Inferior parietal cortex (tissue), 1 donor: ENCODE data around the gene SLC6A19.
"Not testable (repeated sequence)": the region's sequence is repeated elsewhere in the genome, so short reads cannot be mapped to it uniquely, and the experiment has no call there.

Experiments used
- DNase-seq: peaks from one replicate; pipeline ENCODE4 v3.0.0-alpha.2; 2016; ENCODE audit errors: extremely low spot score

SLC6A19 gene

DNA sequence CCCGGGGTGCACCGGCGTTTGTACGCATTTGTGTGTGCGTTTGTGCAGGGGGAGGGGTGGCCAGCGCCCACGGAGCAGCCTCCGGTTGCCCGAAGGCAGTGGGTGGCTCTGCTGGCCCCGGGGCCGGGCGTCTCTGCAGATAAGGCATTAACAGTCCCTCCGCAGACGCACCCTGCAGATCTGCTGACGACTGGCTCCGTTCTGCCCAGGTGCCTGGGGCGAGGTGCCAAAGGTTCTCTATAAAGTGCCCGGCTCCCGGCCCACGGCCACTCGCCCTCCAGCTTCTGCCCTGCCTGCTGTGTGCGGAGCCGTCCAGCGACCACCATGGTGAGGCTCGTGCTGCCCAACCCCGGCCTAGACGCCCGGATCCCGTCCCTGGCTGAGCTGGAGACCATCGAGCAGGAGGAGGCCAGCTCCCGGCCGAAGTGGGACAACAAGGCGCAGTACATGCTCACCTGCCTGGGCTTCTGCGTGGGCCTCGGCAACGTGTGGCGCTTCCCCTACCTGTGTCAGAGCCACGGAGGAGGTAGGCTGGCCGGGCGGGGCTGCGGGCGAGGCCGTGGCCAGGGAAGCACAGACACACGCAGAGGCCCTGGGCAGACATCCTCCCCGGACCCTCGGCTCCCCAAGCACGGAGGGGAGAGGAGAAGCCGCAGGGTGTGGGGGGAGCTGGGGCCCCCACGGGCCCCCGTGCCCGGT is at the start of gene SLC6A19:
Gene SLC6A19, plus strand, starts transcription at position 269 of the 699 bp plus-strand sequence. Its CDS starts 56 bp downstream, at position 325.
- no peak for DNase-seq

DNA sequence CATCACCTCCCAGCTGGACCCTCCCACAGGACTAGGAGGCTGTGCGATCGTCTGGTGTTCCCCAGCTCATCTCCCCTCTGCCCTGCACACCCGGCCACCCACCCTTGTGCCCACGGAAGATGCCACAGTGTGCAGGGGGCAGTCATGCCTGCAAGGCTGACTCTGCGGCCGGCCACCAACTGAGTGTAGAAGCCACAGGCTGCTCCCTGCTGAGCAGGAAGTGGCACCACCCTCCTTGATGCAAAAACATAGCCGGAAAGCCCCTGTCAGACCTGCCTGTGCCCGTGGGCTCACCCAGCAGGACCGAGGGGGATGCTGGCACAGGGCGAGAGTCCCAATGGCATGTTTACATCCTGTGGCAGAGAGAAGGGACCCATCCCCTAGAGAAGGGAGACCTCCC is 49.2 kb upstream of the SLC6A19 start:
- no peak for DNase-seq

DNA sequence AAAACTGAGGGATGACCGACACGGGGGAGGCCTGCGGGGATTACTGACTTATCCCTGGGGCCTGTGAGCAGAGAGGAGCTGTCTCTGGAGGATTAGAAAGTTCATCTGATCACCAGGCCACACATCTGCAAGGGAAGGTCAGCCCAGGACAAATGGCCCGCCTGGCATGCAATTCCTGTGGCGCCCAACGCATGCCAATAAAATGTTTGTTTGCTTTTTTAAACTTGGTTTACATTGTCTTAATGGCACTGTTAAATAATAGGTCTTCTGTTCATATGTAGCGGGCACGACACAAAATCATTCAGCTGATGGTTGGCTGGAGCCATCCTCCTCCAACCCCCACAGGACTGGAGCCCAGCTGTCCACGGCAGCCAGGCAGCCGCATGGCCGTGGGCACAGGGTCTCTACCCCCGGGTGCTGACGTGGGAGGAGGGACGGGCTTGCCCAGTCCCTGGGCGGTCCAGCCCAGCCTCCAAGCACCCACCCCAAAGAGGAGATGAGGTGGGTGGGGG is 48.6 kb upstream of the SLC6A19 start:
- DNase-seq = no peak

DNA sequence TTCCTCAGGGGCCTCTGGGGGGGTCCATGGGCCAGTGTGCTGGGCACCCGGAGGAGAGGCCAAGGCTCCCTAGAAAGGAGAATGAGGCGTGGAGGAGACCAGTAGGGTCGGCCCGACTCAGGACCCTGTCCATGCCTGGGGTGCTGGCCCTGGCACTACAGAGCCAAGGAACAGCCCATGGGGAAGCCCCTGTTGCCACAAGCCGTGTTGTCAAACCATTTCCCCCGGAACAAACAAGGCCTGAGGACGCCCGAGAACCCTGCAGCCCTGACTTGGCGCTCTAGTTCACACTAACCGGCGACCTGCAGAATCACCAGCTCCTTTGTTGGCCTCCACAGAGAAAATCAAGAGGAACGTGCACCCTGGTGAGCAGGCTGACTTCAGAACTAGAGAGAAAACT is 48.0 kb upstream of the SLC6A19 start:
- no peak for DNase-seq

DNA sequence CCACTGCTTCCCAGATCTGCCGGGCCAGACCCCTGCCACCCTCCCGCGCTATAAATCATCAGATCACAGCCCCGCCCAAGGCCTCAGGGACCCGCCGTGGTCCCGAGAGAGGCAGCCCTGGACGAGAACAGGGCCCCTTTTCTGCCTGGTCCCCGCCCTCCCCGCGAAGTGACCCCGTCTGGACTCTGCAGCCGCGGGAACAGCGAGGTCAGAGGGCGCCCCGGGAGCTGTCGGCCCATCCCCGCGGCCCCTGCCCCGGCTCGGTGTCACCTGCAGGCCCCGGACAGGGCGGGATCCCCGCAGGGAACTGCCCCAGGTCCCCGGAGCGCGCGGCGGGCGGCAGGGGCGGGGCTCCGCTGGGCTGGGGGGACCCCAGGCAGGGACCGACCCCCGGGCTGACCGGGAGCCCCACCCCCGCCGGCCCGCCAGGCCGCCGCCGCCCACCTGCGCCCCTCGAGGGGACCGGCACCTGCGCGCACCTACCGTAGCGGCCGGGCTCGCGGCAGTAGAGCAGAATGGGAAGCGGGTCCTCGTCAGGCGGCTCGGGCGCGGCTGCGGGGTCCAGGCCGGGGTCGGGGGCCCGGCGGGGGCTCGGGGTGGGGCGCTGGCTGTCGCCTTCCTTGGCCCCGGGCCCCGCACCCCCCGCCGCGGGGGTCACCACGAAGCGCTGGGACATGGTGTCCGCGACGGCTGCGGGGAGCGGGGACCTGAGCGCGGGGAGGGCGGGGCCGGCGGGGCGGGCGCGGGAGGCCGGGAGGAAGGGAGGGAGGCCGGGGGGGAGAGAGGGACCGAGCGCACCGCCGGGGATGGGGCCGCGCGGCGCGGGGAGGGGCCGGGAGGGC is 46.0 kb upstream of the SLC6A19 start:
- no peak for DNase-seq

DNA sequence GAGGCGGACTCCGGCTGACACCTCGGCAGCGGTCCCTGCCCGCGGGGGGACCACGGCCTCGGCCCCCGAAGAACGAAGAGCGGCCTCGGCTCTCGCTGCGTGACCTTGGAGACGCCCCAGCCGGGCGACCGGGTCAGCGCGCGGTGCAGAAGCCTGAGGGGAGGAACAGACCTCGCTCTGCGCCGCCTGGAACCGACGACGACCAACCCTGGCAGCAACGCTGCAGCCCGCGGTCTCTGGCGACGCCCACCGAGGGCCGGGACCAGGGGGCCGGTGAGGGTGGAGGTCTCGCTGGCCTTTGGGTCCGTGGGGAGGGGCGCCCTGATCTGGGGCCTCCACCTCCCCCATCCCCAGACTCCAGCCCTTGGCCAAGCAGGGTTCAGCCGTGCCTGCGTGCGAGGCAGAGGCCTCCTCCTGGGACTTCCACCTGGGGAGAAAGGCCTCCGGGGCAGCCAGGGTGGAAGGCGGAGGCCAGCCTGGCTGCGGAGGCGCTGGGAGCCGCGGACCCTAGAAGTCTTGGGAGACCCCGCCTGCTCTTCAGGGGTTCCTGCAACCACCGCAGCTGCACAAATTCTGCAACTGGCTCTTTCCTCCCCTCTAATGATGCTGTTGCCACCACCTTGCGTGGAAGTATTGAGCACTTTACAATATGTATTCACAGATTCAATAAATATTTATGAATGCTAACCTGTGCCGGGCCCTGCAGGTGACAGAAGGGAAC is 45.2 kb upstream of the SLC6A19 start:
- no peak for DNase-seq

DNA sequence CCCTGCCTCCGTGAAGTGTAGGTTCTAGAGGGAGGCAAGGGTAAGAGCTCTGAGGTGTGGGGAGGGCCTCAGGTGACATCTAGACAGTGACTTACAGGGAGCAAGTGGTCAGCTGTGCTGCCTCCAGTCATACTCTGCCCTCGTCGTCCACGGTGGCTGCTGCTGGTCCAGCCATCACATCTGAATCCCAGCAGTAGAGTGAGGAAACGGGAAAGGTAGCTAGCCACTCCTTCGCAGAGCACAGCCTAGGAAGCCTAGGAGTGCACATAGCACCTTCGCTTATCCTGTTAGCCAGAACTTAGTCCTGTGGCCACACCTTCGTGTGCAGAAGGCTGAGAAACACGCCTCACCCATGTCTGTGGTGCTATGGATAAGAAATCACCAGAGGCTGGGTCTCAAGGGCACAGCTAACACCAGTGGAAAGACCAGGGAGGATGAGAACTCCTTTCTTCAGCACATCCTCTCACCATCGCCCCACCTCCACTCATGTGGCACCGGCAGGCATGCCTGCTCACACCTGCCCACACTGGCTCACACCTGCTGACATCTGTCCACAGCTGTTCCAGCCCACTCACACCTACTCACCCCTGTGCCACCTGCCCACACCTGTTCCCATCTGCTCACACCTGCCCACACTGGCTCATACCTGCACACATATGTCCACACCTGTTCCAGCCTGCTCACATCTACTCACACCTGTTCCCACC is 44.5 kb upstream of the SLC6A19 start:
- no peak for DNase-seq

DNA sequence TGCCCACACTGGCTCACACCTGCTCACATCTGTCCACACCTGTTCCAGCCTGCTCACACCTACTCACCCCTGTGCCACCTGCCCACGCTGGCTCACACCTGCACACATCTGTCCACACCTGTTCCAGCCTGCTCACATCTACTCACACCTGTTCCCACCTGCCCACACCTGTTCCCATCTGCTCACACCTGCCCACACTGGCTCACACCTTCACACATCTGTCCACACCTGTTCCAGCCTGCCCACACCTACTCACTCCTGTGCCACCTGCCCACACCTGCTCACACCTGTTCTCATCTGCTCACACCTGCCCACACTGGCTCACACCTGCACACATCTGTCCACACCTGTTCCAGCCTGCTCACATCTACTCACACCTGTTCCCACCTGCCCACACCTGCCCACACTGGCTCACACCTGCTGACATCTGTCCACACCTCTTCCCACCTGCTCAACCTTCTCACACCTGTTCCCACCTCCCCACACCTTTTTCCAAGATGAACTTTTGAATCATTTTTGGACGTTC is 43.9 kb upstream of the SLC6A19 start:
- not testable (repeated sequence) for DNase-seq

DNA sequence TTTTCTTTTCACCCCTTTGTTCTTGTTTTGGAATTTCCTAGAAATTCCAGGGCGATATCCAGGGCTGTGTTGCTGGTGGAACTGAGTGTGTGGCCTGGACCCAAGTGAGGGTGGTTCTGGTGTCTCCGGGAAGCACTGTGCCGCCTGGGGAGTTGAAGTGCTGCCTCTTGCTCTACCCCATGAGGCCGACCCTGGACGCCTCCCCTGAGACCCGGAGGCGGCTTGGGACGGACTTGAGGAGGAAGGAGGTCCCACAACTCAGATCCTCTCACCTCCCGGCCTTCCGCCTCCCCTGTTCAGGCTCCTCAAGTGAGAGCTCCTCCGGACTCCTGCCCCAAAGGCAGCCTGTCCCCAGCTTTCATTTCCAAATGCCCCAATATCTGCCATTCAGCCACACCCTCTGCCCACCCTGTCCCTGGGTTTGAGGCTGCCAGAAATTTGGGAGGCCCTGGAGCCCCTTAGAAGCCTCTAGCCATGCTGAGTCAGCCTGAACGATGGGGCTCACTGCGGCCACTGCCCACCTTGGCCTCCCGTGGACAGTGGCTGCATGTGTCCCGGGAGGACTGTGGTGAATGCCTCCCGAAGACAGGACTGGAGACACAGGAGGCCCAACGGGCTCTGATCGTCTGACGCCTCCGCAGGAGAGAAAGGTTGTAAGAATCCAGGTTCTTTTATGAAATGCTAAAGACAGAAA is 42.6 kb upstream of the SLC6A19 start:
- DNase-seq = no peak

DNA sequence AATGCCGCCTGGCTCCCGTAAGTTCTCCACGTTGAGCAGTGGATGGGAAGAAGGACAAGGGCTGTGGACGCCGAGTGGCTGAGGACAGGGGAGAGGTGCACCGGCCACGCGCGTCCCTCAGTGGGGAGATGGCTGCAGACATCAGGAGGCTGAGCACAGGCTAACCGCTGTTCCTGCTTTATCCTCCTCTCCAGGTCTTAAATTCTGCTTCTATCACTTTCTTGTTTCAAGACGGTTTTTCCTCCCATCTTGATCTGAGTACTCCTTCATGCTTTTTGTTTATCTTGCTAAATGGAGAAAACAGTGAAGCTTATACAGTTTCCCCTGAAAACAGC is 42.1 kb upstream of the SLC6A19 start:
- DNase-seq = no peak

DNA sequence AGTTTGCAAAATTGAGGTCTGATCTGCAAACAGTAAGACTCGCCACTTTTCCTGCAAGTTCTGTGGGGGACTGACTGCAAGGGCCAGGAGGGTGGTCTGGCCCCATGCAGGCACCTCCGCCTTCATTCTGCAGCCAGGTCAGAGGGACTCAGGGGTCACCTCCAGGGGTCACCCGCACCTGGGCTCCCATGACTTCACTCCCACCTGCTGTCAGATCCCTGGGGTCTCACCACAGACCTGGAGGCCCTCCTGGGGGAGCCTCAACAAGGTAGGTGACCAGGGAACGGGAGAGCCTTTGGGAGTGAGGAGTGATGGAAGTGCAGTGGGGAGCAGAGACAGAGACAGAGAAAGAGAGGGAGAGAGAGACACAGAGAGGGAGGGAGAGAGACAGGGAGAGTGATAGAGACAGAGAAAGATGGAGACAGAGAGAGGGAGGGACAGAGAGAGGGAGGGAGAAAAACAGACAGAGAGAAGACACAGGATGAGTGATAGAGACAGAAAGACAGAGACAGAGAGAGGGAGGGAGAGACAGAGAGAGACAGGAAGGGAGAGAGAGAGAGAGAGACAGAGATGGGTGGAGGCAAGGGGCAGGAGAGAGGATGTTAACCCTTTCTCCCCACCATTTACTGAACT is 41.5 kb upstream of the SLC6A19 start:
- DNase-seq = no peak

DNA sequence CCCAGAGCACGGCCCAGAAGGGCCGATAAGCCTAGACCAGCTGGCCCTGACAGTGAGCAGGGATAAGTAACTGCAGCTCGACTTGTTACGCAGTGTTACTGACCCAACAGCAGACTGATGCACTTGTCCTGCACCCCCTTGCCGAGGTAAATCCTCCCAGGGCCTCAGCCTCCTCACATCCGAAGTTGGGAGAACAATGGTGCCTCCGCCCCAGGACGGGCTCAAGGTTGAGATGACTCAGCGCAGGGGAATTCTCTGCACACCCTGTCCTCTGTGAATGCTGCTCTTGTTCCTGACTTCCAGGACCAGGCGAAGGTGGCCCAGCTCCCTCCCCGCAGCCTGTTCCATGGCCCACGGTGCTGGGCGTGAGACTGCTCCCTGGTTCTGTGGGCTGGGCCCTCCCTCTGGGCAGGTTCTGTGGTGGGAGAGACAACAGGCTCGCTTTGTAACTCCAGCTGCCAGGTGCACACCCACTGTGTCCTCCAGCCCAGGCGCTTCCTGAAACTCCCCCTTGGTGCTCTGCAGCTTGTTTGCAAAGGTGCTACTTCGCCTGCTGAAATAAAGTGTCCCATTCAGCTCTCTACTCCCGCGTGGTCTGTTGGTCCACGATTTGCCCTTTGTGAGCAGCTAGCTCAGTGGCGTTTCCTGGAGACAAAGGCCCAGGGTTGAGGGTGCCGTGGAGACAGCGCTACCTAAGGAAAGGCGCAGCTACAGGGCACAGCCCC is 40.1 kb upstream of the SLC6A19 start:
- no peak for DNase-seq

DNA sequence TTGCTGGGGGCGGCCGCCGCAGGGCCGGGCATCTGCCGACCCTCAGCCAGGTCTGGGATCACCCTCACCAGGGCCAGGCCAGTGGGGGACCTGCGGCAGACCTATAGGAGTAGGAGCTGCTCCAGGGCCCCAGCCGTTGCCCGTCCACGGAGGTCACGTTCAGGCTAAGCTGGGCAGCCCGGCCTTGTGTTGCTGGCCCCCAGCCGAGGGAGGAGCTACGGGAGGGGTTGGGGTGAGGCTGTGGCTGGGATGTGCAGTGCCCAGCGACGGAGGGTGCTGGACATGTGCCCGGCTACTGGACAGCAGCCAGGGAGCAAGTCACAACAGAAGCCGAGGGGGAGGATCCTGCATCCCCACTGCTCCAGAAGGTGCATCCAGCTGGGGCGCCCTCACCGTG is 39.6 kb upstream of the SLC6A19 start:
- DNase-seq = no peak

DNA sequence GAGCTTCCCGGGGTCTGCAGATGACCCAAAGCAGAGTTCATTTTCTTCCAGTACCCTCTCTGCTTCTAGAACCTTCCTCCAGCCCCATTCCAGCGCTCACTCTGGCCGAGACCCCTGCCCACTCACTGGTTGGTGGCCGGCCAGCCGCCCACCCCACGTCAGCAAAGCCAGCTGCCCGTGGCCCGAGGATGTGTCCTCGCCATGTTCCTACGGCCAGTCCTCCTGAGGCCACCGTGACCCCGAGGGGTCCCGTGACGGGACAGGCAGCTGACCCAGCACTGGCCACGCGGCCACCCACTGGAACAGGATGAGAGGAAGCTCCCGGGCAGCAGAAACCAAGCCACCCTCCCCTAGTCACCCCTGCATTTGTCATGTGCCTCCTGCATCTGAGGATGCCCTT is 39.1 kb upstream of the SLC6A19 start:
- no peak for DNase-seq

DNA sequence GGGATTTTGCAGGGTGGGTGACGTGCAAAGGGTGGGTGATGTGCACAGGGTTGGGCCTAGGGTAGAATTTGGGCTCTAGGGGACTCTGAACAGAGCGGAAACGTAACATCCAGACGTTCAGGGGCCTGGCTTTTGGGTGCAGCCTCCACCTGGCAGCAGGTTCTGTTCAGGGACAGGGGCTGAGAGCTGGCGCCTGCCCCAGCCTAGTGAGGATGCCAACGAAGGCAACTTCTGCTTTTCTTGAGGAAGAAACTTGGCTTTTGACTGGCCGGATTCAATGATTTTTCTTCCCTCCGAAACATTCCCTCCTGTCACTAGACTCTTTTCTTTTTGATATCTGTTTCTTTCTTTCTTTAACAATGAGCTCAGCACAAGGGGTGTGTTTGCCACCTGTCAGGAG is 38.6 kb upstream of the SLC6A19 start:
- DNase-seq = no peak

DNA sequence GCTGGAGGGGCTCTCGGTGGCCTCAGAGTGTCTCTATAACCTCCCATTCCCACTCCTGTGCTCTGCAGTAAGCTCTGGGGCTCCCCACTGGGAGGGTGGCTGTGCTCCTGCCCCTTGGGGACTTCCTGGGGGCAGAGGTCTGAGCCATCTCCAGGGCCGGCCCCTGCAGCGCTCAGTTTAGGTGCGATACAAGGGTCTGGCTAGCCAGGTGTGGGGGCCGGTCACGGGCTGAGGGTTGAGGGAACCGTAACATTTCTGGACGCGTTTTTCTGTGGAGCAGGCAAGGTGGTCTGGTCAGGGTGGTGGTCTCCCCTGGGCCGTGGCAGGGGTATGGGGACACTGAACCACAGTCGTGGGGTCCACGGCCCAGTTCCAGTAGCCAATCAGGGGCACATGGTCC is 38.0 kb upstream of the SLC6A19 start:
- DNase-seq = no peak

DNA sequence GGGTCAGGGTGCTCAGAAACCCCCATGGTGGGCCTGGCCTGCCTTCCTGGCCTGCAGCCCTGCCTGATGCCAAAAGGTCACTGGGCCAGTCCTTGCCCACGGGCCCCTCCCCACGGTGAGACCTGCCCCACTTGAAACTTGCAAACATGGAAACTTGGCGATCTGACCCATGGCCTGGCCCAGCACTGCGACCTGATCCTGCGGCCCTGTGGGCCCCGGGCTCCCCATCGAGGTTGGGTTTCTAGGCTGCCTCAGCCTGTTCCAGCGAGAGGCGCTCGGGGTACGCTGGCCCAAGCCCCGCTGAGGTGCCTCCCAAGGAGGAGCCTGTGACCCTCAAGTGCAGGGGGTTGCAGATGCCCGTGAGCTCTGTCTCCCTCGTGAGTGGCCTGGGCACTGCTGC is 37.5 kb upstream of the SLC6A19 start:
- no peak for DNase-seq

DNA sequence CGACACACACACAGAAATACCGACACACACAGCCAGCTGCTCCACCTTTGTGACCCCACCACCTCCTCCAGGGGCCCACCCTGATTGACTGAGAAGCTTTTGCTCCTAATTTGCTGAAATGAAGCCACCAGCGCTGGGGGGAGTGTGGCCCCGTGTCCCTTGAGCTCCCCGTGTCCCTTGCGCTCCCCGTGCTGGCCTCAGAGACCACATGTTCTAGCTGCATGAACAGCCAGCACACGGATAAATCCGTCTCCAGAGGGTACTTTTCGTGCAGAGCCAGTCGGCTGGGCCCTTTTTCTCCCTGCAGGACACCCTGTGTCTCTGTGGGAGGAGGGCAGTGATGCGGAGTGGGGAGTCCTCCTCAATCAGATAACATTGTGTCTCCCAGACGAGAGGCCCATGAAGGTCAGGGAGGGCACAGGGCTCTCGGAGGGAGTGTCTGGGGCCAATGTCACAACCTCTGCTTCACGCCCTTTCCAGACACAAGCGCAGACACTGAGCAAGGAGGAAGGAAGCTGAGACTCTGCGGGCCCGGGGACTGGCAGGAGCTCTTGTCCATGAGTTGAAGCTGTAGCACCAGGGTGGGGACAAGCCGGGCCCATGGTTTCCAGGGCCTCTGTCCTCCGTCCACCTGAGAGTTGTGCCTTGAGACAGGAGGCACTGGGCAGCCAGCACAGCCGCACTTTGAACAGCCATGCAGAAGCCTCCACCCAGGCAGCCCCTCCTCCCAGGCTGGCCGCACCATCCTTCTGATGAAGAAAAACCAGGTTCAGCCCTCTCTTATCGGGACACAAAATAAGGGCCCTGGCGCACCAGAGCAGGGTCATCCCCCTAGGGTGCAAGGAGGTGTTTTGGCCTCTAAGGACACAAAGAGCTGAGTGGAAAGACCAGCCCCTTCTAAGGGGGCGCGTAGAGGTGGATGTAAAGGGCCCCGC is 36.4 kb upstream of the SLC6A19 start:
- DNase-seq = no peak

DNA sequence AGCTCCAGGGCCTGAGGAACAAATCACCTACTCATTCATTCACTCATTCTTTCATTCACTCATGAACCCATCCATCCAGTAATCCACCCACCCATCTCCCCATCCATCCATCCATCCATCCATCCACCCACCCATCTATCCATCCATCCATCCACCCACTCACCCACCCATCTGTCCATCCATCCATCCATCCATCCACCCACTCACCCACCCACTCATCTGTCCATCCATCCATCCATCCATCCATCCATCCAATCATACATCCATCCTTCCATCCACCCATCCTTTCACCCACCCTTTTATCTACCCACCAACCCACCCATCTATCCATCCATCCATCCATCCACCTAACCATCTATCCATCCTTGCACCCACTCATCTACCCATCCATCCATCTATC is 35.5 kb upstream of the SLC6A19 start:
- no peak for DNase-seq
